Measurements from ENCODE around the gene GSTA4. TPM values are rescaled to one million over a fixed set of nuclear protein-coding genes. Genes with fewer than 3 reads are reported as not detected.

The GSTA4 gene, protein sequence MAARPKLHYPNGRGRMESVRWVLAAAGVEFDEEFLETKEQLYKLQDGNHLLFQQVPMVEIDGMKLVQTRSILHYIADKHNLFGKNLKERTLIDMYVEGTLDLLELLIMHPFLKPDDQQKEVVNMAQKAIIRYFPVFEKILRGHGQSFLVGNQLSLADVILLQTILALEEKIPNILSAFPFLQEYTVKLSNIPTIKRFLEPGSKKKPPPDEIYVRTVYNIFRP
- polyA plus RNA-seq (2013, experiment 1 of 2; ENCODE audit: insufficient read length), result 34.6 TPM
- polyA plus RNA-seq (2013, experiment 2 of 2; ENCODE audit: insufficient read length), result 32.5 TPM

DNA sequence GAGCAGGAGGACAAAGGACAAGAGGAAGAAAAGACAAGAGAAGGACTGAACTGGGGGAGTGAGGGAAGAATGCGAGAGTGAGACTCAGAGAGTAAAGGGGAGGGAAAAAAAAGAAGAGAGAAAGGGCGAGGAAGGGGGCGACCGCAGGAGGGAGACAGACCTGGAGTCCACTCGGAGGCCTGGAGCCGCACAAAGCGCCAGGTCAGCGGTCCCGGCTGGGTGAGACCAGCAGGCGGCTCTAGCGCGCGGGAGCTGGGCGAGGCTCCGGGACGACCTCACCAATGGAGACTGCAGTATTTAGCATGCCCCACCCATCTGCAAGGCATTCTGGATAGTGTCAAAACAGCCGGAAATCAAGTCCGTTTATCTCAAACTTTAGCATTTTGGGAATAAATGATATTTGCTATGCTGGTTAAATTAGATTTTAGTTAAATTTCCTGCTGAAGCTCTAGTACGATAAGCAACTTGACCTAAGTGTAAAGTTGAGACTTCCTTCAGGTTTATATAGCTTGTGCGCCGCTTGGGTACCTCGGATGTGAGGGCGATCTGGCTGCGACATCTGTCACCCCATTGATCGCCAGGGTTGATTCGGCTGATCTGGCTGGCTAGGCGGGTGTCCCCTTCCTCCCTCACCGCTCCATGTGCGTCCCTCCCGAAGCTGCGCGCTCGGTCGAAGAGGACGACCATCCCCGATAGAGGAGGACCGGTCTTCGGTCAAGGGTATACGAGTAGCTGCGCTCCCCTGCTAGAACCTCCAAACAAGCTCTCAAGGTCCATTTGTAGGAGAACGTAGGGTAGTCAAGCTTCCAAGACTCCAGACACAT is at the start of gene GSTA4:
GSTA4 (minus strand) TSS at position 196 of the 824 bp plus-strand sequence. CDS start 1,041 bp downstream, outside the sequence.
- peak; percentile 98 for DNase-seq

DNA sequence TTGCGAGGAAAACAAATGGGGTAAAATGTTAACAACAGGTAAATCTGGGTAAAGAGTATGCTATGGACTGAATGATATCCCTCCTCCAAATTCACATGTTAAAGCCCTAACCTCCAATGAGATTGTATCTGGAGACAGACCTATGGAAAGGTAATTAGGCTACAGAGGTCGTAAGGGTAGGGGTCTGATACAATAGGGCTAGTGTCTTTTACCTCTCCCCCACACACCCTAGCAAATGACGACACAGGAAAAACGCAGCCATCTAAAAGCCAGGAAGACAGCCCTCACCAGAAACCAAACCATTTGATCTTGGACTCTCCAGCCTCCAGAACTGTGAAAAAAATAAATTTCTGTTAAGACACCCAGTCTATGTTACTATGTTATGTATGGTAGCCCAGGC is 49.5 kb upstream of the GSTA4 start:
- no peak for DNase-seq

DNA sequence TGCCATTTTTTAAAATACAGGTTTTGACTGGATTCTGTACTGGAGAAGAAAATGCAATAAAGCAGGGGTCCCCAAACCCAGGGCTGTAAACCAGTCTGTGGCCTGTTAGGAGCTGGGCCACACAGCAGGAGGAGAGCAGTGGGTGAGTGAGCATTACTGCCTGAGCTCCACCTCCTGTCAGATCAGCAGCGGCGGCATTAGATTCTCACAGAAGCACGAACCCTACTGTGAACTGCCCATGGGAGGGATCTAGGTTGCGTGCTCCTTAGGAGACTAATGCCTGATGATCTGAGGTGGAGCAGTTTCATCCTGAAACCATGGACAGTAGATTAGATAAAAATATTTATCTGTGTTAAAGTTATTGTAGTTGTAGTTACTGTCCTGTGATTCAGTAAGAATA is 49.0 kb upstream of the GSTA4 start:
- peak; percentile 70 for DNase-seq

DNA sequence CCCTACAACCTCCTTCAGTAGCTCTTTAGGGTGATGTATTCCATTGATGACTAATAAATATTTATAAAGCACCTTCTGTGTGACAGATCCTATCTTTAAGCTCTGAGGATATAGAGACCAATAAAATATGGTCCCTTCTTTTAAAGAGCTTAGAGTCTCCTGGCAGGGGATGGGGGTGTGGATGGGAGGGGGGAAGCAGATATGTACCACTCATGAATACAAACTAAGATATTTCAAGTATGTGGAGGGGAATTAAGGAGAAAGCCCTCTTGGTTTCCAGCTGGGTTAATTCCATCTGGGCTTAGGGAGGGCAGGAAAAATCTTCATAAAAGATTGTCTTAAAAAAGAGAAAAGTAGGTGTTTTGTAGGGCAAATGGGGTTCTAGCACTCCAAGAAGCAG is 48.5 kb upstream of the GSTA4 start:
- peak; percentile 83 for DNase-seq

DNA sequence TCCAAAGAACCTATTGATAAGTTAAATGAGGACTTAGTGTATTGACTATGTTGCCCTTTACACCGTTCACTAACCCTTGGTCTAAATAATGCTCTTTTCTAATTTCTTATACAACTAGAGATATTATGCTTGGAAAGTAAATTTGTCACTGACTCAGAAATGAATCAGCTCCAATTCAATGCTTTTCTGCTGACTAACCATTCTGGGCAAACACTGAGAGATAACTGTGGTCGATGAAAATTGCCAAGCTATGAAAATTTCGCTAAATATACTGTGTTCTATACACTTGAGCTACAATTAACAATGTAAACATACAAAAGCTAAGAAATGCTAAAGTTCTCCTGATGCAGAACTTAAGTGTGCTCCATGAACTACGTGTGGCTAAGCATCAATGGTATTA is 47.0 kb upstream of the GSTA4 start:
- peak; percentile 95 for DNase-seq

DNA sequence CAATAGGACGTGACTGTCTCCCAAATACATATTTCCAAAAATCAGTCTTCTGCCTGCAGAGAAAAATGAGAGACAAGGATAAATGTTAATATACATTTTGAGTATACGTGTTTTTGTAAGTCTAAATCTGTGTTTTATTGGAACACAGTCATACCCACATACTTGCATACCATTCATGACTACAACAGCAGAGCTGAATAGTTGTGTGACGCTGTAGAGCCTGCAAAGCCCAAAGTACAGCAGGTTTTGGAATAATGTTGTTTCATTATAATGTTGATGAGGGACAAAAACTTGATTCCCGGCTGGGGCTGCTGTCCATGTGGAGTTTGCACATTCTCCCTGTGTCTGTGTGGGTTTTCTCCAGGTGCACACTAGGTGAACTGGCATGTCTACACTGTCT is 46.3 kb upstream of the GSTA4 start:
- peak; percentile 83 for DNase-seq

DNA sequence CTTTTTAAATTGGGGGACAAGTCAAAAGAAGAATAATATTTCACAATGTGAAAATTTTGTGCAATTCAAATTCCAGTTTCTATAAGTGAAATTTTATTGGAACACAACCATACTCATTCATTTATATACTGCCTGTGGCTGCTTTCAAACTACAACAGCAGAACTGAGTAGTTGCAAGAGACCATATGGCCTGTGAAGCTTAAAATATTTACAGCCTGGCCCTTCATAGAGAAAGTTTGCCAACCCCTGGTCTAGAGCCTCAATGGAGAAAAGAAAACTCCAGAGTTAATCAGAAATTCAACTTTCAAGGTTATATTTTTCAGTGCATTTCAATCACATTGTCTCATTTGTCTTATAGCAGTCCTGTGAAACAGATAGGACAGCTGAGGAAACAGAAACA is 43.5 kb upstream of the GSTA4 start:
- no peak for DNase-seq

DNA sequence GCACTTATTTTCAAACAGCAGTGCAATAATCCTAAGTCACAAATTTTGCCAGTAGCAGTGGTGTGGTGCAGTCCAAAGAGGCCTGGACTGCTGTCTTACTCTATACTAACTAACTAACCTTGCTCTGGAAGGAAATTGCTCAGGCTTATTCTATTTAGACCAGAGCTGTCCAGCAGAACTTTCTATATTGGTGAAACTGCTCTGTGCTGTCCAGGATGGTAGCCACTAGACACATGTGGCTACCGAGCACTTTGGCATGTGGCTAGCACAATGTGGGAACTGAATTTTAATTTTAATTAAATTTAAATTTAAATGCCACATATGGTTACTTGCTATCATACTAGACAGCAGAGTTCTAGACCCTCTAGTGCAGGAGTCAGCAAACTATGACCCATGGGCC is 43.1 kb upstream of the GSTA4 start:
- no peak for DNase-seq

DNA sequence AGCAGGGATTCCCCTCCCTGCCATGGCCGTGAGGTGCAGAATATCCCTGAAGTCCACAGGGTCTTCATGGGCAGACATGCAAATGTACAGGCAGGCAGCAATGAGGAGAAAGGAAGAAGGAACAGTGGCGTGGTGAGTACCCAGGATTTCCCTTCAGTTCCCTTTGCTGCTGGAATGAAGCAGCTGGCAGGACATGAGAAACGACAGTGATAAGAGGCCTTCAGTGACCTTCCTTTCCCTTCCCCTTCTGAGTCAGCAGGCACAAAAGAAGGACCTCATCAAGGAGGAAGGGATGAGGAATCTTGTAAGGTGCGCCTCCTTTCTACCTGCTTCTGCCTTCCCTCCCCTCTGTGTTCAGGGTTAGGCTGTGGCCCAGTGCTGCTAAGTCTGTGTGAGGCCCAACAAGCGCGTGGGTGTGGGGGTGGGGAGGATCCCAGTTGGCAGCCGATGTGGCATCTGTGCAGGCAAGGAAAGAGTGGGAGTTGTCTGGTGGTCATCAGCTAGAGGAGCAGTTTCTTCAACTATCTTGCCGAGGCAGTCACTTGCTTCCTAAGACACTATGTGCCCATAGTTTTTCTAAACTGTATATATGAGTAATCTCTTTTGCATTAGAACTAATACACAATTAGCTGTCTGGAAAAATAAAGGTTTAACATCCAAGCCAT is 40.6 kb upstream of the GSTA4 start:
- no peak for DNase-seq

DNA sequence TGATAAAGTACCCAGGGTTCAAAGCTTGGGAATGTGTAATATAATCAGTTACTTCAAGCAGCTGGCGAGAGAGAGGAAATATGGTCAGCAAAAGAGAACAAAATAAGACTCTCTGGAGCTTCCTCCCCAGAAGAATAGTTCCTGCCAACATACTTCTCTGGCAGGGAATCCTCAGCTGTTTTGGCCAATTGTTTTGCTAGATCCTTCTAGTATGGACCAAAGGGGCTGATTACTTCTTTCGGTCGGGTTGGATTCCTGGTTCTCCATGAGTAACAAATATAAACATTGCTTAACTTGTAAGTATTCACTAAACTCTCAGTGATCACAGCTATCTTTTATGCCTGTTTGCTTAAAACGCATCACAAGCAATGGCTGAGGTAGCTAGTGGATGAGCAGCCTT is 38.7 kb upstream of the GSTA4 start:
- peak; percentile 28 for DNase-seq

DNA sequence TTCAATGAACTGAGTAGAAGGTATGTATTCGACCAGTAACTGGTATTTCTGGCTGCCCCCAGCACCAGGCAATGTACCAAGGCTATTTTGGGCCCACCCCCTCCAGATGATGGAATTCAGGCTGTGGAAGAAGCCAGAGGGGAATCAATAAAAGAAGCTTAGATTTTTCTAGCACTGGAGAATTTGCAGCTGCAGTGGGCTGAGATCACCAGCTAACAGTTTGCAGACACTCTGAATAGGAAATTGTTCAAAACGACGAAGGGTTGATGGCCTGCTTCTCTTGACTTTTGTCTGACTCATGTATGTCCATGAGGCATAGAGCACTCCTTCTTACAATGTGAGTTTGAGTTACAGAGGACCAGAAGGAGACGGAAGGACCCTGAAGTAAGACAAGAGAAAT is 37.8 kb upstream of the GSTA4 start:
- DNase-seq, result peak; percentile 25

DNA sequence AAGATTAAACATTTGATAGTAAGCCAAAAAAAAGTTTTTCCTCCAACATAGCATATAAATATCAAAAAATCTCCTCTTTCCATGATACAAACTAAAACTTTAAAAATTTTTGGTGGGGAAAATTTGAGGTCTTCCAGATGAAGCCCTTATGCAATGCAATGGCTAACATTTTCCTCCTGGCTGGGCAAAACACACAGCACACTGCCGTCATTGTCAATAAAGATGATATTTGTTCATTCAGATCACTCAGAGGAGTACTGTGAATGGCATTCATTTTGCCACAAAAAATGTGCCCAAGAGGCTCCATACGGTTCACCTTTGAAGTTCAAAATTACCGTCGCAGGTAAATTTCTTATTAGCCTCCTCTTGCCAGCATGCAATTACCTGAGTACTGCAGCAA is 36.2 kb upstream of the GSTA4 start:
- DNase-seq, result no peak

DNA sequence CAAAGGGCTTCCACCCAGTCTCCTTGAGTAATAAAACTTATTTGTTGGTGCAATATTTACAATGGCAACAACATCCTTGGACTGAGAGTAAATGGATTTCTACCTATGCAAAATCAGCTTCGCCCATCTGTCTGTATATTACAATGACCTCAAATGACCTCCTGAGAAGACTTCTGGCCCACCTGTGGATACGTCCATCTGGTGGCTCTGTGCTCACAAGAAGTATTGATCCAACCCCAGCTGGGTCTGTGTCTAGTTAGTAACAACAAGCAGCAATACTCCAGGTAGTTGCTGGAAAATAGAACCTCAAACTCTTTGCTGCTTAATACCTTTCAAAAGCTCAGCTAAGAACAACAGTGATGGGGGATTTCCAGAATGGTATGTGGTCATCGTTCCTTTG is 34.7 kb upstream of the GSTA4 start:
- DNase-seq, result no peak

DNA sequence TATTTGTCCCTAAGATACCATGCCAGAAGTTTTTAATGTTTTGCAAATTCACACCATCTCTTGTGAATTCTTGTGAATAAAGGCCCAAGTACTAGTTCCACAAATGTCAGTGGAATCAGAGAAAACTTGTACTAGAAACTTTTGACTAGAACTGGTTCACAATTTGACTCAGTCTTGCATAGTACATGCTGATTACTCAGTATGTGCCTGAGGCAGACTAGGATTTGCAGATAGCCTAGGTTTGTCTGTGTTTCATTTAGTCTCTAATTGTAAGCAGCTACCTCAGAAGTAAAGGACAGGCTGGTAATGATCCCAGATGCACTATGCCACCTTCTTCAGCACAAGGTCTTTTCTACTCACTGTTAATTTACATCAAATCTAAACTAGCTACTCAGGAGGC is 34.2 kb upstream of the GSTA4 start:
- DNase-seq, result no peak

DNA sequence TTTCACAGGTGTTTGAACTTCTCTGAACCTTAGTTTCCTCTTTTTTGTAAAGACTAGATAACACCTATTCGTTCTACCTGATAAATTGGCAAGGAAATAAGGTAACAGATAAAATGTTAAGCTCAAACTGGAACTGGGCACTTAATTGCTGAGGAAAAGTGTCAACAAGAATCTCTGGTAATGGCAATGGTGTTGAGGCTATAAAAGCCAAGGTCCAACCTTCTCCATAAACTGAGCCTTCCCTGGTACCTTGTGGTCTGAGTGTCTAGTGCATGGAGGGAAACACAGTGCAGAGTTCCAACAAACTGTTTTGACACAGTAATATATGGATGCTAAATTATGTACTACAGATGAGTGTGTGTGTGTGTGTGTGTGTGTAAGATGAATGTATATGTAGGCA is 33.4 kb upstream of the GSTA4 start:
- no peak for DNase-seq

DNA sequence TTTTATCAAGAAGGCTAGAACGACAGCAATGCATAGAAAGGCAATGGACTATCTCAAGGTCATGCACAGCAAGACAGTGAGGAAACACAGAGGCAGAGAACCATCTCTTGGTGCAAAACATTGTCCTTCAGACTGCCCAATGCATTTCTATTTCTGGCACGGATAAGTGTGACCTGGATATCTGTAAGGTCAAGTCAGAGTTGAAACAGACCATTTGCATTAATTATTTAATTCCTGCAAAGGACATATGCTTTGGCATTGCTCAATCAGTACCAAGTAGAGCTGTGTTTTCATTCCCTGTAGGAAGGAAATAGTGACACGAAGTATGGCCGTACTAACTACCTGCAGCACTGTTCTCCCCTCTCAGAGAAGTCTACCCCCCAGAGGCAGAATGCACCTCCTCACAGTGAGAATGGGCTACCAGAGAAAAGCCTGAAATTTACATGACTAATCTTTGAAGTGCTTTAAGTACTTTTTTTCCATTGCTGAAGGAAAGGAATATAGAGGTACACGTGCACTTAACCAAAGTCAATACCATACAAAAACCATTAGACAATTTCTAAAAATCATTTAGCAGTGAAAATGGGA is 32.1 kb upstream of the GSTA4 start:
- DNase-seq, result no peak

DNA sequence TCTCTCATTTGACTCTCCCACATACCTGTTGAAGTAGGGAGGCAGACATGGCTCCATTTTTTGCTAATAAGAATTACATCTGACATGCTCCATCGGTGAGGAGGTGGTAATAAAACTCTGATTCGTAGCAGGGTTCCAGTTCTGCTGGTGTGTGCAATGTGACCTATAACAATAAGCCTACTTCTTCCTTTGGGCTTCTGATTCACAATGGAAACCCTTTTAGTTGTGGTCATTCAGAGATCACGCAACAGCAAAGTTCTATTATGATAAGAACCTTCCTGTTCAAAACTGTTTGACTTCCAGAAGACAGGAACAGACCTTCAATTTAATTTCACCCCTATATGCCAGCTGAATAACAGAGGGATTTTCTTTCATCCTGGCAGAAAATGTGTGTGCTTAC is 31.4 kb upstream of the GSTA4 start:
- DNase-seq, result no peak

DNA sequence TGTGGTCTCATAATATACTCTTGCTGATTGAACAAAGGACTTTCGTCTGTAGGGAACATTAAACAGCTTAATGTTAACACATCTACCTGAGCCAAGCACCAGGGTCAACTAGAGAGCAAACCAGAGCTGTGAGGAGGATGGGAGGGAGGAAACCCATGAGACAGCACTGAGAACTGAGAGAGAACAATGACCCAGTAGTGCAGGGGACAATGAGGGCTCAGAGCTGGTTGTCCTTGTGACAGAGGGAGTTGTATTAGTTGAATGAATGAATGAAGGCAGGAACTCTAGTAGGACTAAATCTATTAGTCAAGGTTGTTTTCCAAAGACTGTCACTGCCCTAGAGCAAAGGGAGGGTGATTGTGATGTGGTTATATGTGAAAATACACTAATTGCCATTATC is 28.2 kb upstream of the GSTA4 start:
- DNase-seq, result no peak

DNA sequence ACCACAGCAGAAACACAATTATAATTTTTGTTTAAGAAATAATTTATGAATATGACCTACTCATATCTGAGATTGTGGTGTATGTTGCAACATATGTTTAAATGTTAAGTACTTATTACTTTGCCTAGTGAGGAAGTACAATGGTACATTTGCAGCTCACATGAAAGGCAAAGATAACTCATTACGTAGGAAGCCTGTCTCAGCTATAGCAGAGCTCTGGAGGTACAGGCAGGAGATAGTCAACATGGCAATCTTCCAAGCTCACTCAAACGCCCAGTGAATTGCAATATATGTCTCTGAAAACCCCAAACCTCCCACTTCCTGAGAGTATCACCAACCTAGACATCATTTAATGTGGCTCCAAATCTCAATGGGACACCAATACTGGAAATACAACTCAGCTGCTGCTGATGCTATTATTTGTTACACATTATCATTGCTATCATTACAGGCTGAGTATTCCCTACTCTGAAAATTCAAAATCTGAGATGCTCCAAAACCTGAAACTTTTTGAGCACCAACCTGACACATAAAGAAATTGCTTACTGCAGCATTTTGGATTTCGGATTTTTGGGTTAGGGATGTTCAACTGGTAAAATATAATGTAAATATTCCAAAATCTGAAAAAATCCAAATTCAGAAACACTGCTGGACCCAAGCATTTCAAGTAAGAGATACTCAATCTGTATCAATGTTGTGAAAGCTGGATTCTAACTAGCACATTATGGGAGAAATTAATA is 25.1 kb upstream of the GSTA4 start:
- peak; percentile 33 for DNase-seq

DNA sequence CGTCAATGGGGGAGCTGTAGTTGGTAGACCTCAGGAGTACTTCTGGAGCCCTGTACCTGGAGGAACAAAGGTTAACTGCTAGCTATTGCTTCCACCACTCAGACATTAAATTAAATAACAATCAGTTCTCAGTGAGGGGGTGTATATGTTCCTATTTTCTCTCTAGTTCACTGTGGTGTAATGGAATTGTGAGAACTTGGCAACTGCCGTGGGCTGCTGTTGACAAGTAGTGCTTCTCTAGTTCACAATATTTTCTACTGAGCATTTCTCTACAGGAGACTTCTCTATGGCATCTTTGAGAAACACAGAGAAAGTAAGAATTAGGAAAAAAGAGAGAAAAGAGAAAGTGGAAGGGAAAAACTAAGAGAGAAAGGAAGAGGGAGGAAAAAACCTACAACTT is 23.4 kb upstream of the GSTA4 start:
- DNase-seq, result no peak

DNA sequence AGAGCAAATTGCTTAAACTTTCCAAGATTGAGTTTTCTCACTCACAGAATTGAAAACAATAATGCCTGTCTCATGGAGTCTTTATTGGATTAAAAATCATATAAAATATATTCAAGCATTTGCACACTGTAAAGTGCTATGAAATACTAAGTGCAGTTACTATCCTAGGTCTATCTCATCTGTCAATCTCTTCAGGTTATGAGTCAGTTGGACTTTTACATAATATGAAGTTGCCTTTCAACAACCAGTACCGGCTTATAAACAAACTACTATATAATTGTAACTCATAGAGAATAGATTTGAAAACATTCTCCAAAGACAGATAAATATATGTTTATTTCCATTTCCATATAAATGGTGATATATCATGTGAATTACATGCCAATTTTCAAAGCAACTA is 20.4 kb upstream of the GSTA4 start:
- no peak for DNase-seq

DNA sequence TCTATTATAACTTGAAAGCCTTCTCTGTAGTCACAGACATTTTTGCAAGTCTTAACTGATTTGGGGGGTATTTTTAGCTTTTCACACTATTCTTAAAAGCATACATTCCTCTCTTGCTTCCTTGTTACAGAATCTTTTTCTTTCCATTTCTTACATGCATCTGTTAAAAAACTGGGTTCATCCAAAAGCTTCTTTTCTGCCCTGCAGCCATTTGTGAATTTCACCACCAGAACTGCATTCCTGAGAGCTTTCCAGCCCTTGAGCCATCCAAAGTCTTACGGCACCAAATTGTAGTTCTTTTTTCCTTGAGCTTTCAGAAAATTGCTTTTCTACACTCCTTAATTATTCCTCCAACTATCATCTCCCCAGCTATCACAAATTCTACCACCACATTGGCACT is 19.7 kb upstream of the GSTA4 start:
- no peak for DNase-seq

DNA sequence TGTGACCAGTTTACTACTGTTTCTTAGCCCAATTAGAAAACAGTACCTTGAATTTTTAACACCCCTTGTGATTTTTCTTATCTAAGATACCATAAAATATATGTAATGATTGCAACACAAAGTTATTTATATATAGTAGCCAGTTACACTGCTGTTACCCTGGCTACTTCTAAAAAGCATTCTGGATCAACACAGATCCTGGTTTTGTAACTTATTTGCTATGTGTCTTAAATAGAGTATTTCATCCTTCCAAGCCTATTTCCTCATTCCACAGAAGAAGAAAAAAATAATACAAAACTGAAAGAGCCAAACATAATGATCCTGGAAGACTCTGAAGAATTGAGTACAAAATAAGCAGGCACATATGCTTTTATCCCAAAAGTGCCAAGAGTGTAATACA is 19.0 kb upstream of the GSTA4 start:
- peak; percentile 6 for DNase-seq
